Measurements from ENCODE around the gene CD47.

The CD47 gene

GRCh38 chr3:108110934-108111333, 20.1 kb upstream of the CD47 start:
- Histone ChIP-seq H3K4me3 (ENCODE audit: low read length, poor library complexity, severe bottlenecking) (no peak overlapping the region), H3K79me2 (ENCODE audit: insufficient read depth, low read length) (no peaks in the 10 kb centered on the region), H4K20me1 (ENCODE audit: insufficient read depth, low read length, poor library complexity, severe bottlenecking) (no peaks in the 10 kb centered on the region), H3F3A (ENCODE audit: low read depth) (no peaks in the 10 kb centered on the region), H3K36me3 (ENCODE audit: insufficient read depth, low read length) (no peaks in the 10 kb centered on the region), H3K9me2 (replicated peaks; ENCODE audit: low read depth, low read length) (no peaks in the 10 kb centered on the region), H3K9ac (ENCODE audit: low read depth, low read length, poor library complexity, severe bottlenecking) (no peak overlapping the region), H2AFZ (ENCODE audit: low read length) (no peak overlapping the region), H3K4me2 (ENCODE audit: low read depth, low read length, poor library complexity, severe bottlenecking) (no peak overlapping the region), H3K9me3 (ENCODE audit: insufficient read depth, low read depth, low read length) (no peaks in the 10 kb centered on the region), H3K27me3 (ENCODE audit: insufficient read depth, low read length, poor library complexity, severe bottlenecking) (no peaks in the 10 kb centered on the region), H3K4me1 (ENCODE audit: insufficient read depth, low read length, poor library complexity, severe bottlenecking) (peaks cover 3% of the 10 kb centered on the region)
- no peak for TF ChIP-seq EZH2phosphoT487 (IDR thresholded peaks at IDR 0.05; ENCODE audit: borderline replicate concordance)
- TF ChIP-seq, protein P1, sequence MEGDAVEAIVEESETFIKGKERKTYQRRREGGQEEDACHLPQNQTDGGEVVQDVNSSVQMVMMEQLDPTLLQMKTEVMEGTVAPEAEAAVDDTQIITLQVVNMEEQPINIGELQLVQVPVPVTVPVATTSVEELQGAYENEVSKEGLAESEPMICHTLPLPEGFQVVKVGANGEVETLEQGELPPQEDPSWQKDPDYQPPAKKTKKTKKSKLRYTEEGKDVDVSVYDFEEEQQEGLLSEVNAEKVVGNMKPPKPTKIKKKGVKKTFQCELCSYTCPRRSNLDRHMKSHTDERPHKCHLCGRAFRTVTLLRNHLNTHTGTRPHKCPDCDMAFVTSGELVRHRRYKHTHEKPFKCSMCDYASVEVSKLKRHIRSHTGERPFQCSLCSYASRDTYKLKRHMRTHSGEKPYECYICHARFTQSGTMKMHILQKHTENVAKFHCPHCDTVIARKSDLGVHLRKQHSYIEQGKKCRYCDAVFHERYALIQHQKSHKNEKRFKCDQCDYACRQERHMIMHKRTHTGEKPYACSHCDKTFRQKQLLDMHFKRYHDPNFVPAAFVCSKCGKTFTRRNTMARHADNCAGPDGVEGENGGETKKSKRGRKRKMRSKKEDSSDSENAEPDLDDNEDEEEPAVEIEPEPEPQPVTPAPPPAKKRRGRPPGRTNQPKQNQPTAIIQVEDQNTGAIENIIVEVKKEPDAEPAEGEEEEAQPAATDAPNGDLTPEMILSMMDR (conservative IDR thresholded peaks at IDR 0.05; ENCODE audit: low read length): no peak

DNA sequence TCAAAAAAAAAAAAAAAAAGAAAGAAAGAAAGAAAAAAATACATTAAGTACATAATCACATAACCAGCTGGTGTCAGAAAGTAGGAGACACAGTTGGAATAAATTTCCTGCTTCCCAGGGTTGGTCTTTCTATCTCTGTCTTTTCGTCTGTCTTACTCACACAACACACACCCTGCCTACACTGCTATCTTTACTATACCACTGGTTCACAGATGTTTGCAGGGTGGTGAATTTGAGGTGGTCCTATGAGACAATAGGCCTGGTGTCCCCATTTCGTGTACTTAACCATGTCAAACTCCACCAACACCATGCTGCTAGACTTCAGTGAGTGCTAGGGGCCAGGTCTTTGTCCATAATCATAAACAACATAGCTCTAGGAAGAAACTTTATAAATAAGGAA, 17.6 kb upstream of the CD47 start:
- TF ChIP-seq EZH2phosphoT487 (IDR thresholded peaks at IDR 0.05; ENCODE audit: borderline replicate concordance): no peak
- TF ChIP-seq, protein P1 (conservative IDR thresholded peaks at IDR 0.05; ENCODE audit: low read length): no peak
- Histone ChIP-seq H3K36me3 (ENCODE audit: insufficient read depth, low read length) (no peaks in the 10 kb centered on the region), H3F3A (ENCODE audit: low read depth) (no peaks in the 10 kb centered on the region), H4K20me1 (ENCODE audit: insufficient read depth, low read length, poor library complexity, severe bottlenecking) (no peaks in the 10 kb centered on the region), H3K4me1 (ENCODE audit: insufficient read depth, low read length, poor library complexity, severe bottlenecking) (peaks cover 7% of the 10 kb centered on the region), H3K79me2 (ENCODE audit: insufficient read depth, low read length) (no peaks in the 10 kb centered on the region), H3K4me2 (ENCODE audit: low read depth, low read length, poor library complexity, severe bottlenecking) (no peak overlapping the region), H3K9ac (ENCODE audit: low read depth, low read length, poor library complexity, severe bottlenecking) (no peak overlapping the region), H3K4me3 (ENCODE audit: low read length, poor library complexity, severe bottlenecking) (no peak overlapping the region), H3K9me3 (ENCODE audit: insufficient read depth, low read depth, low read length) (no peaks in the 10 kb centered on the region), H3K27me3 (ENCODE audit: insufficient read depth, low read length, poor library complexity, severe bottlenecking) (no peaks in the 10 kb centered on the region), H2AFZ (ENCODE audit: low read length) (peak overlapping the region; percentile 11; the same call in 1 of the 2 replicates), H3K9me2 (replicated peaks; ENCODE audit: low read depth, low read length) (no peaks in the 10 kb centered on the region)

DNA sequence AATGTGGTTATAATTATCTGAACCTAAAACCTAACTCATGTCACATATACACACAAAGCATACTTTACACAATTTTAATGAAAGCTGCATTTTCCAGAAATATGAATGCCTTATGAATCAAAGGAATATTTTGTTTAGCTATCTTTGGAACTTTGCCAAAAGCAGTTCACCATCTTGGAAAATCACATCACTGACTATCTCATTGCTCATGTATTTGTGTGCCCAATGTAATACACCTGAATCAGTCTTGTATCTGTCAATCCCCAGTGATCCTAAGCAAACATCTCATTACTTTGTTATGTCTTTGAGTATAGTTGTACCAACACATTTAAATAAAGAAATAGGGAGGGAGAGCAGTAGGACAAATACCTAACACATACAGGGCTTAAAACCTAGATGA, 15.6 kb upstream of the CD47 start:
- H3K9ac ChIP-seq (ENCODE audit: low read depth, low read length, poor library complexity, severe bottlenecking): no peak overlapping the region
- no peak overlapping the region for H3K4me2 ChIP-seq (ENCODE audit: low read depth, low read length, poor library complexity, severe bottlenecking)
- no peaks in the 10 kb centered on the region for H3K79me2 ChIP-seq (ENCODE audit: insufficient read depth, low read length)
- no peaks in the 10 kb centered on the region for H3F3A ChIP-seq (ENCODE audit: low read depth)
- H3K9me2 ChIP-seq (replicated peaks; ENCODE audit: low read depth, low read length): no peaks in the 10 kb centered on the region
- peaks cover 7% of the 10 kb centered on the region for H3K4me1 ChIP-seq (ENCODE audit: insufficient read depth, low read length, poor library complexity, severe bottlenecking)
- no peaks in the 10 kb centered on the region for H3K9me3 ChIP-seq (ENCODE audit: insufficient read depth, low read depth, low read length)
- no peak overlapping the region for H3K4me3 ChIP-seq (ENCODE audit: low read length, poor library complexity, severe bottlenecking)
- TF ChIP-seq, protein P1 (conservative IDR thresholded peaks at IDR 0.05; ENCODE audit: low read length): no peak
- no peak for TF ChIP-seq EZH2phosphoT487 (IDR thresholded peaks at IDR 0.05; ENCODE audit: borderline replicate concordance)
- H2AFZ ChIP-seq (ENCODE audit: low read length): no peak overlapping the region
- no peaks in the 10 kb centered on the region for H3K27me3 ChIP-seq (ENCODE audit: insufficient read depth, low read length, poor library complexity, severe bottlenecking)
- no peaks in the 10 kb centered on the region for H3K36me3 ChIP-seq (ENCODE audit: insufficient read depth, low read length)
- H4K20me1 ChIP-seq (ENCODE audit: insufficient read depth, low read length, poor library complexity, severe bottlenecking): no peaks in the 10 kb centered on the region

All from Loucy (cell line).